ENCODE data around the gene PAIP2.

The PAIP2 gene

GRCh38 chr5:139390639-139391569 is 49.2 kb downstream of the PAIP2 start:
- no peak for TF ChIP-seq GATA2 (IDR thresholded peaks at IDR 0.05; ENCODE audit: low read depth, low read length)

DNA sequence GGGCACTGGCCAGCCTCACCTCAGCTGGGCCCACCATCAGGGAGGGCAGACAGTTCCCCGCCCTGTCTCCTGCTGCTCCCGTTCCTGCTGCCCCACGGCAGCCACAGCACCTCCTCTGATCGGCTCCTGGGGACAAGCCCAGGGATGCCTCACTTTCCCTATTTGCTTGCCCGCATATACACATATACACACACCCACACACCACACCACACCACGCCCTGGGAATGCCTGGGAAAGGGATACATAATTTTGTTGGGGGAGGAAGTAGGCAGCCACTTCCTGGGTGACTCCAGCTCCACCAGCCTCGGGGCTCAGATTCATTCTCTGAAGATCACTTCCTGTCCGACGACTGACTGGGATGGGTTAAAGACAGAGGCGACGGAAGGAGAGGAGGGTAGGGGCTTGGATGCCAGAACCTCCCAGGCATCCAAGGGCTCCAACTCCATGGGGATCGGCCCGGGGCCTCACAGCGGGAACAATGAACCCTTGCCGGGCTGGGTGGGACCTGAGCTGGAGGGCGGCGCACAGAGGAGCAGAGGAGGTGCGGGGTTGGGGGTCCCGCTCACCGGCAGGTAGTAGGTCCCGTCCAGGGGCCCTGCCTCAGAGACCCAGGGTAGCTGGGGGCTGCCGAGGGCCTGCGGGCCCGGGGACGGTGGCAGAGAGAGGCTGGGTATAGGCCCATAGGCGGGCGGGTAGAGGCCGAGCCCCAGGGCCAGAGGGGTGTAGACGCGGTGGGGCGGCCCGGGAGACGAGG is 50.1 kb downstream of the PAIP2 start:
- TF ChIP-seq GATA3 (IDR thresholded peaks at IDR 0.05; ENCODE audit: low read depth, low read length): no peak
- no peak for TF ChIP-seq GATA2 (IDR thresholded peaks at IDR 0.05; ENCODE audit: low read depth, low read length)

- no peak for TF ChIP-seq GATA3 (IDR thresholded peaks at IDR 0.05; ENCODE audit: low read depth, low read length)
- no peak for TF ChIP-seq GATA2 (IDR thresholded peaks at IDR 0.05; ENCODE audit: low read depth, low read length)
Observed at GRCh38 chr5:139392324-139392677, 50.6 kb downstream of the PAIP2 start.

- TF ChIP-seq GATA2 (IDR thresholded peaks at IDR 0.05; ENCODE audit: low read depth, low read length) (no peak), GATA3 (IDR thresholded peaks at IDR 0.05; ENCODE audit: low read depth, low read length) (no peak)
Observed at GRCh38 chr5:139392678-139393496, 51.2 kb downstream of the PAIP2 start.

GRCh38 chr5:139393497-139394122 is 52.0 kb downstream of the PAIP2 start:
- no peak for TF ChIP-seq GATA3 (IDR thresholded peaks at IDR 0.05; ENCODE audit: low read depth, low read length)
- TF ChIP-seq GATA2 (IDR thresholded peaks at IDR 0.05; ENCODE audit: low read depth, low read length): no peak

- TF ChIP-seq GATA3 (IDR thresholded peaks at IDR 0.05; ENCODE audit: low read depth, low read length) (no peak), GATA2 (IDR thresholded peaks at IDR 0.05; ENCODE audit: low read depth, low read length) (no peak)
Observed at GRCh38 chr5:139394123-139394653, 52.5 kb downstream of the PAIP2 start.

GRCh38 chr5:139394654-139395566 is 53.3 kb downstream of the PAIP2 start, which contains the start of gene PROB1:
Gene PROB1, minus strand, starts transcription at chr5:139395104. Its CDS starts 23 bp downstream, at chr5:139395081.
- no peak for TF ChIP-seq GATA2 (IDR thresholded peaks at IDR 0.05; ENCODE audit: low read depth, low read length)
- no peak for TF ChIP-seq GATA3 (IDR thresholded peaks at IDR 0.05; ENCODE audit: low read depth, low read length)

DNA sequence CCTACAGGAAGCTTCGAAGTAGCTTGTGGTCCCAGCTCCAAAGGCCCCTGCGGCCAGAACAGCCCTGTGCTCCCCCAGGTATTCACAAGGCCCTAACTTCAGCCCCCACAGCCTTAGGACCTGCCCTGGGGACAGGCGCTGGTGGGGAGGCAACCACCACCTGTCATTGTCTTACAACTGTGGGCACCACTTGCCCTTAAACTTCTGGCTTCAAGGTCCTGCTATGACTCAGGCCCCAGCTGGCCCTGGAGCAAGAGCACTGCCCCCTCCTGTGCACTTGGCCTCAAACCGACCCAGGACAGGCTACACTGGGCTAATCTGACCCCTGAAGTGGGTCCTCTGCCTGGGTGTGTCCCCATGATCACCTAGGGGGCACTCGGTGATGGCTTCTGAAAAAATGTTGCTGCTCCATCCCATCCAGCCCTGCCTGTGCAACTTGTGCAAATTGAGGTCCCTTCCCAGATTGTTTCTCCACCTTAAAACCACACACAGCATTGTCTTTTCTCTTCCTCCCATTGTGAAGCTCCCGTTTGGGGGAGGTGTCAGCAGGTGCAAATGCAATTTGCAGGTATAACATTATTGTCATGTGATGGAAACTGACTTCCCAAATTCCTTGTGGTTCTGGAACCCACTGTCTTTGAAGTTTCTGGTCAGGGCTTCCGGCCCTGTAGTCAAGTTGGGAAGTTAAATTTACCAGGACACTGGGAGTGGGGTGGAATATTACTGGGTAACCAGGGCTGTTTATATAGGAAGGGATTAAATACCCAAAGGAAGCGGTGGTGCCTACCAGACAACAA is 54.4 kb downstream of the PAIP2 start:
- no peak for TF ChIP-seq GATA3 (IDR thresholded peaks at IDR 0.05; ENCODE audit: low read depth, low read length)

GRCh38 chr5:139396691-139397090 is 55.0 kb downstream of the PAIP2 start:
- no peak for TF ChIP-seq GATA2 (IDR thresholded peaks at IDR 0.05; ENCODE audit: low read depth, low read length)
- TF ChIP-seq GATA3 (IDR thresholded peaks at IDR 0.05; ENCODE audit: low read depth, low read length): no peak

DNA sequence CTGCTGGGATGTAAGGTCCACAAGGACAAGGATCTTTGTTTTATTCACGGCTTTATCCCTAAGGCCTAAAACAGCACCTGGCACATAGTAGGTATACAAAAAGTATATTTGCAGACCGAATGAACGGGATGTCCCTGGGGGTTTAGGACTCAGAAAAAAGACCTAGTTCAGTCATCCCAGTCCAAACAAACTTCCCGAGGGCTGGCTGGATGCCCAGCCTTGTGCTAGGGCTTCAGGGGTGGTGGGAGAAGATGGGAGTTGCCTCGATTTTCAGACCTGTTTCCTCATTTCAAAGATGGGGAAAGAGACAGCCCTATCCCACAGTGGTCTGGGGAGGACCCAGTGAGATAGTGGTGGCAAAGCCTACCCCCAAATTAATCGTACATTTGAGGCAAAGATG is 56.3 kb downstream of the PAIP2 start:
- TF ChIP-seq GATA2 (IDR thresholded peaks at IDR 0.05; ENCODE audit: low read depth, low read length): no peak
- no peak for TF ChIP-seq GATA3 (IDR thresholded peaks at IDR 0.05; ENCODE audit: low read depth, low read length)

- TF ChIP-seq GATA2 (IDR thresholded peaks at IDR 0.05; ENCODE audit: low read depth, low read length) (no peak), GATA3 (IDR thresholded peaks at IDR 0.05; ENCODE audit: low read depth, low read length) (no peak)
Observed at GRCh38 chr5:139399501-139400121, 58.0 kb downstream of the PAIP2 start.
